Right lobe of liver (tissue), 4 donors: ENCODE data around the gene LACTBL1.

ENCODE experiments used
- POLR2A ChIP-seq: fragments of 450-650 bp; IDR thresholded peaks from one replicate; pipeline ENCODE4 v1.6.1; 2017; ENCODE audit warnings: antibody characterized with exemption, mild to moderate bottlenecking
- TF ChIP-seq, protein P1 (sequence below), 4 donors: fragments of 200-600 bp in 3 of 4; fragments of 450-650 bp in 1 of 4; IDR thresholded peaks; one replicate each; pipeline versions ENCODE4 v1.5.1 to v1.8.0; 2016 to 2022; ENCODE audit warnings: antibody characterized with exemption in 4 of 4, mild to moderate bottlenecking in 2 of 4
- donor health status: DM: no; HTN: no; CAD: no.
- donor health status: DM: no; HTN: no; CAD: no.
- donor health status: DM: no; HTN: yes; CAD: no.

DNA sequence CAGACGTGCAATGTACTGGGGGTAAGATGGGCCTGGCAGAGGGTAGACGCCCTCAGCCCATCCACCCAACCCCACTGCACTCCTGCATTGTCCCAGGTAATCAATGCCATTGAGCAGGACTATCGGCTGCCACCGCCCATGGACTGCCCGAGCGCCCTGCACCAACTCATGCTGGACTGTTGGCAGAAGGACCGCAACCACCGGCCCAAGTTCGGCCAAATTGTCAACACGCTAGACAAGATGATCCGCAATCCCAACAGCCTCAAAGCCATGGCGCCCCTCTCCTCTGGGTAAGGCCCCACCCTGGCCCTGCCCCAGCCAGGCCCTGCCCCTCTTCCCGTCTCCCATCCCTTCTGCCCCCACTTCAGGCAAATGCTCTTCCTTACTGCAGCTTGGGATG, 62.4 kb downstream of the LACTBL1 start:
- no peak for TF ChIP-seq POLR2A
- TF ChIP-seq, protein P1, sequence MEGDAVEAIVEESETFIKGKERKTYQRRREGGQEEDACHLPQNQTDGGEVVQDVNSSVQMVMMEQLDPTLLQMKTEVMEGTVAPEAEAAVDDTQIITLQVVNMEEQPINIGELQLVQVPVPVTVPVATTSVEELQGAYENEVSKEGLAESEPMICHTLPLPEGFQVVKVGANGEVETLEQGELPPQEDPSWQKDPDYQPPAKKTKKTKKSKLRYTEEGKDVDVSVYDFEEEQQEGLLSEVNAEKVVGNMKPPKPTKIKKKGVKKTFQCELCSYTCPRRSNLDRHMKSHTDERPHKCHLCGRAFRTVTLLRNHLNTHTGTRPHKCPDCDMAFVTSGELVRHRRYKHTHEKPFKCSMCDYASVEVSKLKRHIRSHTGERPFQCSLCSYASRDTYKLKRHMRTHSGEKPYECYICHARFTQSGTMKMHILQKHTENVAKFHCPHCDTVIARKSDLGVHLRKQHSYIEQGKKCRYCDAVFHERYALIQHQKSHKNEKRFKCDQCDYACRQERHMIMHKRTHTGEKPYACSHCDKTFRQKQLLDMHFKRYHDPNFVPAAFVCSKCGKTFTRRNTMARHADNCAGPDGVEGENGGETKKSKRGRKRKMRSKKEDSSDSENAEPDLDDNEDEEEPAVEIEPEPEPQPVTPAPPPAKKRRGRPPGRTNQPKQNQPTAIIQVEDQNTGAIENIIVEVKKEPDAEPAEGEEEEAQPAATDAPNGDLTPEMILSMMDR (IDR thresholded peaks at IDR 0.05): no peak
